HEK293 (cell line): Measurements from ENCODE around the gene TEAD1.

ENCODE experiments used
- CTCF ChIA-PET: fragments of 350-600 bp; formaldehyde crosslinking; extraction: SDS; loops from one replicate; lab custom pipeline; 2021; ENCODE audit warnings: antibody characterized with exemption; lab: Yijun Ruan, JAX
- POLR2A ChIA-PET: fragments of 300-600 bp; formaldehyde crosslinking; extraction: SDS; loops from one replicate; lab custom pipeline; 2020; ENCODE audit warnings: antibody characterized with exemption, inconsistent platforms; lab: Yijun Ruan, JAX
- H3K27ac ChIP-seq: fragments of 200-500 bp; sonication (Bioruptor generic); 2 replicates; pipeline ENCODE4 v1.5.1; 2014; ENCODE audit warnings: low read depth, low read length, control low read depth, inconsistent platforms; ENCODE audit errors: extremely low read depth
- H3K36me3 ChIP-seq, 2 experiments: fragments of 200-500 bp in 1 of 2; sonication (Bioruptor generic) in 1 of 2; 1 replicate in 1 of 2; 2 replicates in 1 of 2; pipeline ENCODE4 v1.5.1; 2014 to 2017; ENCODE audit warnings: inconsistent platforms in 2 of 2, low read length in 2 of 2; ENCODE audit not compliant: control insufficient read depth in 2 of 2, insufficient read depth in 1 of 2
- H3K4me1 ChIP-seq: fragments of 200-500 bp; sonication (Bioruptor generic); 2 replicates; pipeline ENCODE4 v1.5.1; 2014; ENCODE audit warnings: mild to moderate bottlenecking, low read length, inconsistent platforms; ENCODE audit not compliant: control insufficient read depth, insufficient read depth
- H3K4me3 ChIP-seq: 2 replicates; pipeline ENCODE4 v1.5.1; 2011; ENCODE audit warnings: low read depth, mild to moderate bottlenecking, control low read depth, low read length, moderate library complexity
- H3K9me3 ChIP-seq: fragments of 200-500 bp; sonication (Bioruptor generic); 2 replicates; pipeline ENCODE4 v1.5.1; 2014; ENCODE audit warnings: low read depth, low read length, inconsistent platforms; ENCODE audit not compliant: control insufficient read depth, insufficient read depth
- ATF2 ChIP-seq: fragments of 450-650 bp; formaldehyde crosslinking; IDR thresholded peaks from 2 replicates; pipeline ENCODE4 v1.5.1; 2016; ENCODE audit warnings: missing biosample characterization, missing genetic modification characterization, low read depth
- ELK4 ChIP-seq: IDR thresholded peaks from 2 replicates; pipeline ENCODE4 v1.6.1; 2011; ENCODE audit warnings: mild to moderate bottlenecking, low read depth, low read length, borderline replicate concordance
- FEZF1 ChIP-seq: fragments of 450-650 bp; formaldehyde crosslinking; IDR thresholded peaks from 2 replicates; pipeline ENCODE4 v1.5.1; 2016; ENCODE audit warnings: missing biosample characterization, missing genetic modification characterization
- GLIS1 ChIP-seq: fragments of 450-650 bp; formaldehyde crosslinking; IDR thresholded peaks from 2 replicates; pipeline ENCODE4 v1.5.1; 2016; ENCODE audit warnings: missing biosample characterization, missing genetic modification characterization
- GLIS2 ChIP-seq: fragments of 450-650 bp; formaldehyde crosslinking; IDR thresholded peaks from 2 replicates; pipeline ENCODE4 v1.5.1; 2016; ENCODE audit warnings: missing biosample characterization, missing genetic modification characterization
- MZF1 ChIP-seq: fragments of 450-650 bp; formaldehyde crosslinking; IDR thresholded peaks from 2 replicates; pipeline ENCODE4 v1.5.1; 2017; ENCODE audit warnings: missing biosample characterization, missing genetic modification characterization, borderline replicate concordance
- RBAK ChIP-seq: fragments of 450-650 bp; formaldehyde crosslinking; IDR thresholded peaks from 2 replicates; pipeline ENCODE4 v1.5.1; 2016; ENCODE audit warnings: missing biosample characterization, missing genetic modification characterization
- WT1 ChIP-seq: fragments of 450-650 bp; formaldehyde crosslinking; IDR thresholded peaks from 2 replicates; pipeline ENCODE4 v1.5.1; 2016; ENCODE audit warnings: missing biosample characterization, missing genetic modification characterization
- ZNF114 ChIP-seq: fragments of 450-650 bp; formaldehyde crosslinking; IDR thresholded peaks from 2 replicates; pipeline ENCODE4 v1.5.0; 2017; ENCODE audit warnings: missing biosample characterization, missing genetic modification characterization
- ZNF121 ChIP-seq: fragments of 450-650 bp; formaldehyde crosslinking; IDR thresholded peaks from 2 replicates; pipeline ENCODE4 v1.5.1; 2016; ENCODE audit warnings: missing biosample characterization, missing genetic modification characterization
- ZNF140 ChIP-seq: fragments of 450-650 bp; formaldehyde crosslinking; IDR thresholded peaks from 2 replicates; pipeline ENCODE4 v1.5.1; 2016; ENCODE audit warnings: missing biosample characterization, missing genetic modification characterization
- ZNF248 ChIP-seq: fragments of 450-650 bp; formaldehyde crosslinking; IDR thresholded peaks from 2 replicates; pipeline ENCODE4 v1.5.1; 2017; ENCODE audit warnings: missing biosample characterization, missing genetic modification characterization
- ZNF266 ChIP-seq: fragments of 450-650 bp; formaldehyde crosslinking; IDR thresholded peaks from 2 replicates; pipeline ENCODE4 v1.5.1; 2016; ENCODE audit warnings: missing biosample characterization, missing genetic modification characterization, low read depth
- ZNF354C ChIP-seq: fragments of 450-650 bp; formaldehyde crosslinking; IDR thresholded peaks from 2 replicates; pipeline ENCODE4 v1.5.1; 2016; ENCODE audit warnings: missing biosample characterization, missing genetic modification characterization, low read depth, borderline replicate concordance
- ZNF510 ChIP-seq: fragments of 450-650 bp; formaldehyde crosslinking; IDR thresholded peaks from 2 replicates; pipeline ENCODE4 v1.5.1; 2018; ENCODE audit warnings: mild to moderate bottlenecking, missing genetic modification characterization, missing biosample characterization; ENCODE audit not compliant: insufficient replicate concordance
- ZNF561 ChIP-seq: fragments of 450-650 bp; IDR thresholded peaks from 2 replicates; pipeline ENCODE4 v1.5.1; 2018; ENCODE audit warnings: missing biosample characterization, missing genetic modification characterization, borderline replicate concordance
- ZNF621 ChIP-seq: fragments of 450-650 bp; formaldehyde crosslinking; IDR thresholded peaks from 2 replicates; pipeline ENCODE4 v1.5.1; 2017; ENCODE audit warnings: missing biosample characterization, missing genetic modification characterization
- ZNF701 ChIP-seq: fragments of 450-650 bp; formaldehyde crosslinking; IDR thresholded peaks from 2 replicates; pipeline ENCODE4 v1.5.1; 2016; ENCODE audit warnings: missing biosample characterization, missing genetic modification characterization
- ZNF837 ChIP-seq: fragments of 450-650 bp; formaldehyde crosslinking; IDR thresholded peaks from 2 replicates; pipeline ENCODE4 v1.5.1; 2016; ENCODE audit warnings: missing biosample characterization, missing genetic modification characterization
- ZSCAN18 ChIP-seq: fragments of 450-650 bp; formaldehyde crosslinking; IDR thresholded peaks from 2 replicates; pipeline ENCODE4 v1.5.1; 2016; ENCODE audit warnings: missing biosample characterization, missing genetic modification characterization
- TF ChIP-seq, protein P1 (sequence below): fragments of 450-650 bp; formaldehyde crosslinking; optimal IDR thresholded peaks from 2 replicates; pipeline ENCODE3; 2016; ENCODE audit warnings: missing biosample characterization, mild to moderate bottlenecking, missing genetic modification characterization
- TF ChIP-seq, protein P2 (sequence below): fragments of 450-650 bp; formaldehyde crosslinking; IDR thresholded peaks from 2 replicates; pipeline ENCODE4 v1.5.0; 2017; ENCODE audit warnings: missing biosample characterization, missing genetic modification characterization, borderline replicate concordance
- TF ChIP-seq, protein P3 (sequence below): fragments of 450-650 bp; formaldehyde crosslinking; IDR thresholded peaks from 2 replicates; pipeline ENCODE4 v1.5.1; 2016; ENCODE audit warnings: missing biosample characterization, missing genetic modification characterization

TEAD1 gene

GRCh38 chr11:12864316-12865156 is 190.3 kb downstream of the TEAD1 start:
- Histone ChIP-seq H3K27ac (no peak overlapping the region), H3K4me1 (peaks cover 2% of the 10 kb centered on the region; the same call in 1 of the 2 replicates), H3K36me3 (no peaks in the 10 kb centered on the region), H3K9me3 (no peaks in the 10 kb centered on the region), H3K4me3 (no peak overlapping the region)
- ChIA-PET CTCF (interaction anchor here (2.1 kb wide), 1 partner anchor 11 kb away, joined by 5 read pairs; no protein-coding TSS in a partner anchor), POLR2A (no interaction called here)
- TF ChIP-seq ZNF837 (no peak), ZNF701 (tag by site-specific recombination) (no peak), ZNF561 (tag by site-specific recombination) (no peak), ELK4 (no peak), ZNF140 (tag by site-specific recombination) (no peak), ZNF621 (no peak), ATF2 (tag by site-specific recombination) (no peak), FEZF1 (tag by site-specific recombination) (no peak), ZNF510 (no peak), RBAK (no peak), GLIS1 (tag by site-specific recombination) (no peak), ZNF354C (no peak)
- TF ChIP-seq, protein P1, sequence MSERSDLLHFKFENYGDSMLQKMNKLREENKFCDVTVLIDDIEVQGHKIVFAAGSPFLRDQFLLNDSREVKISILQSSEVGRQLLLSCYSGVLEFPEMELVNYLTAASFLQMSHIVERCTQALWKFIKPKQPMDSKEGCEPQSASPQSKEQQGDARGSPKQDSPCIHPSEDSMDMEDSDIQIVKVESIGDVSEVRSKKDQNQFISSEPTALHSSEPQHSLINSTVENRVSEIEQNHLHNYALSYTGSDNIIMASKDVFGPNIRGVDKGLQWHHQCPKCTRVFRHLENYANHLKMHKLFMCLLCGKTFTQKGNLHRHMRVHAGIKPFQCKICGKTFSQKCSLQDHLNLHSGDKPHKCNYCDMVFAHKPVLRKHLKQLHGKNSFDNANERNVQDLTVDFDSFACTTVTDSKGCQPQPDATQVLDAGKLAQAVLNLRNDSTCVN (tag by site-specific recombination) = no peak

GRCh38 chr11:12865863-12866595 is 191.8 kb downstream of the TEAD1 start:
- Histone ChIP-seq H3K9me3 (no peaks in the 10 kb centered on the region), H3K27ac (no peak overlapping the region), H3K36me3 (no peaks in the 10 kb centered on the region), H3K4me3 (no peak overlapping the region), H3K4me1 (peaks cover 2% of the 10 kb centered on the region; the same call in 1 of the 2 replicates)
- CTCF ChIA-PET = interaction anchor here (0.5 to 0.8 kb wide), 5 partner anchors 8 to 469 kb away, joined by 3 to 4 read pairs (median 3); no protein-coding TSS in a partner anchor
- POLR2A ChIA-PET = no interaction called here
- TF ChIP-seq ZSCAN18 (tag by site-specific recombination) (no peak), ZNF114 (tag by site-specific recombination) (no peak), GLIS1 (tag by site-specific recombination) (no peak), WT1 (tag by site-specific recombination) (no peak), ZNF266 (tag by site-specific recombination) (no peak), ZNF354C (no peak), MZF1 (tag by site-specific recombination) (no peak), GLIS2 (tag by site-specific recombination) (no peak), ZNF248 (no peak), ZNF121 (tag by site-specific recombination) (no peak)
- TF ChIP-seq, protein P2, sequence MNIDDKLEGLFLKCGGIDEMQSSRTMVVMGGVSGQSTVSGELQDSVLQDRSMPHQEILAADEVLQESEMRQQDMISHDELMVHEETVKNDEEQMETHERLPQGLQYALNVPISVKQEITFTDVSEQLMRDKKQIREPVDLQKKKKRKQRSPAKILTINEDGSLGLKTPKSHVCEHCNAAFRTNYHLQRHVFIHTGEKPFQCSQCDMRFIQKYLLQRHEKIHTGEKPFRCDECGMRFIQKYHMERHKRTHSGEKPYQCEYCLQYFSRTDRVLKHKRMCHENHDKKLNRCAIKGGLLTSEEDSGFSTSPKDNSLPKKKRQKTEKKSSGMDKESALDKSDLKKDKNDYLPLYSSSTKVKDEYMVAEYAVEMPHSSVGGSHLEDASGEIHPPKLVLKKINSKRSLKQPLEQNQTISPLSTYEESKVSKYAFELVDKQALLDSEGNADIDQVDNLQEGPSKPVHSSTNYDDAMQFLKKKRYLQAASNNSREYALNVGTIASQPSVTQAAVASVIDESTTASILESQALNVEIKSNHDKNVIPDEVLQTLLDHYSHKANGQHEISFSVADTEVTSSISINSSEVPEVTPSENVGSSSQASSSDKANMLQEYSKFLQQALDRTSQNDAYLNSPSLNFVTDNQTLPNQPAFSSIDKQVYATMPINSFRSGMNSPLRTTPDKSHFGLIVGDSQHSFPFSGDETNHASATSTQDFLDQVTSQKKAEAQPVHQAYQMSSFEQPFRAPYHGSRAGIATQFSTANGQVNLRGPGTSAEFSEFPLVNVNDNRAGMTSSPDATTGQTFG (tag by site-specific recombination) = no peak
- TF ChIP-seq, protein P3, sequence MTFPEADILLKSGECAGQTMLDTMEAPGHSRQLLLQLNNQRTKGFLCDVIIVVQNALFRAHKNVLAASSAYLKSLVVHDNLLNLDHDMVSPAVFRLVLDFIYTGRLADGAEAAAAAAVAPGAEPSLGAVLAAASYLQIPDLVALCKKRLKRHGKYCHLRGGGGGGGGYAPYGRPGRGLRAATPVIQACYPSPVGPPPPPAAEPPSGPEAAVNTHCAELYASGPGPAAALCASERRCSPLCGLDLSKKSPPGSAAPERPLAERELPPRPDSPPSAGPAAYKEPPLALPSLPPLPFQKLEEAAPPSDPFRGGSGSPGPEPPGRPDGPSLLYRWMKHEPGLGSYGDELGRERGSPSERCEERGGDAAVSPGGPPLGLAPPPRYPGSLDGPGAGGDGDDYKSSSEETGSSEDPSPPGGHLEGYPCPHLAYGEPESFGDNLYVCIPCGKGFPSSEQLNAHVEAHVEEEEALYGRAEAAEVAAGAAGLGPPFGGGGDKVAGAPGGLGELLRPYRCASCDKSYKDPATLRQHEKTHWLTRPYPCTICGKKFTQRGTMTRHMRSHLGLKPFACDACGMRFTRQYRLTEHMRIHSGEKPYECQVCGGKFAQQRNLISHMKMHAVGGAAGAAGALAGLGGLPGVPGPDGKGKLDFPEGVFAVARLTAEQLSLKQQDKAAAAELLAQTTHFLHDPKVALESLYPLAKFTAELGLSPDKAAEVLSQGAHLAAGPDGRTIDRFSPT (tag by site-specific recombination) = no peak
